Ishikawa (cell line): ENCODE results near the gene TSHZ3.

Experiments used
- CEBPB ChIP-seq: IDR thresholded peaks from 2 replicates; pipeline ENCODE4 v1.6.1; 2012
- CREB1 ChIP-seq: IDR thresholded peaks from 2 replicates; pipeline ENCODE4 v1.6.1; 2012; ENCODE audit warnings: low read depth
- EGR1 ChIP-seq: IDR thresholded peaks from 2 replicates; pipeline ENCODE4 v1.6.1; 2012
- EP300 ChIP-seq: IDR thresholded peaks from 2 replicates; pipeline ENCODE4 v1.6.1; 2012; ENCODE audit warnings: borderline replicate concordance
- FOXM1 ChIP-seq: IDR thresholded peaks from 2 replicates; pipeline ENCODE4 v1.6.1; 2012; ENCODE audit warnings: low read depth, borderline replicate concordance
- MAX ChIP-seq: IDR thresholded peaks from 2 replicates; pipeline ENCODE4 v1.6.1; 2012
- NFIC ChIP-seq: IDR thresholded peaks from 2 replicates; pipeline ENCODE4 v1.6.1; 2012
- RAD21 ChIP-seq: IDR thresholded peaks from 2 replicates; pipeline ENCODE4 v1.6.1; 2012; ENCODE audit warnings: low read depth
- REST ChIP-seq: IDR thresholded peaks from 2 replicates; pipeline ENCODE4 v1.6.1; 2012; ENCODE audit warnings: low read depth, mild to moderate bottlenecking
- TAF1 ChIP-seq: IDR thresholded peaks from 2 replicates; pipeline ENCODE4 v1.6.1; 2012; ENCODE audit warnings: low read depth, mild to moderate bottlenecking
- TCF12 ChIP-seq: IDR thresholded peaks from 2 replicates; pipeline ENCODE4 v1.6.1; 2012; ENCODE audit warnings: low read depth
- TEAD4 ChIP-seq: IDR thresholded peaks from 2 replicates; pipeline ENCODE4 v1.6.1; 2012
- USF1 ChIP-seq: IDR thresholded peaks from 2 replicates; pipeline ENCODE4 v1.6.1; 2012
- YY1 ChIP-seq: IDR thresholded peaks from 2 replicates; pipeline ENCODE4 v1.6.1; 2012; ENCODE audit warnings: low read depth
- ZBTB7A ChIP-seq: IDR thresholded peaks from 2 replicates; pipeline ENCODE4 v1.6.1; 2012; ENCODE audit warnings: low read depth

TSHZ3 gene

GRCh38 chr19:31252441-31252840 is 96.8 kb downstream of the TSHZ3 start:
- TF ChIP-seq REST: no peak
- TF ChIP-seq CREB1: no peak
- TF ChIP-seq TAF1: no peak
- no peak for TF ChIP-seq RAD21
- TF ChIP-seq EP300: no peak
- no peak for TF ChIP-seq NFIC
- TF ChIP-seq EGR1: no peak
- no peak for TF ChIP-seq TCF12
- no peak for TF ChIP-seq YY1
- no peak for TF ChIP-seq ZBTB7A
- TF ChIP-seq CEBPB: no peak
- no peak for TF ChIP-seq MAX
- no peak for TF ChIP-seq USF1
- TF ChIP-seq FOXM1: no peak
- TF ChIP-seq TEAD4: no peak

GRCh38 chr19:31249217-31249616 is 100.0 kb downstream of the TSHZ3 start:
- no peak for TF ChIP-seq EP300
- no peak for TF ChIP-seq USF1
- TF ChIP-seq NFIC: no peak

GRCh38 chr19:31235806-31236205 is 113.4 kb downstream of the TSHZ3 start:
- TF ChIP-seq TAF1: no peak
- no peak for TF ChIP-seq CREB1
- TF ChIP-seq CEBPB: no peak
- TF ChIP-seq ZBTB7A: no peak
- TF ChIP-seq USF1: no peak

- TF ChIP-seq TEAD4 (no peak), NFIC (no peak), MAX (no peak), EGR1 (no peak), EP300 (no peak), REST (no peak), USF1 (no peak), FOXM1 (no peak), YY1 (no peak), TCF12 (no peak), CREB1 (no peak), ZBTB7A (no peak), CEBPB (no peak), TAF1 (no peak), RAD21 (no peak)
These were observed 115.9 kb downstream of the TSHZ3 start for GRCh38 chr19:31233295-31233800.

- TF ChIP-seq EGR1 (no peak), TAF1 (no peak), EP300 (no peak), MAX (no peak), ZBTB7A (no peak), TEAD4 (no peak)
These were observed 116.4 kb downstream of the TSHZ3 start for GRCh38 chr19:31232871-31233270.

- TF ChIP-seq EP300 (no peak), REST (no peak), USF1 (no peak)
These were observed 117.1 kb downstream of the TSHZ3 start for GRCh38 chr19:31232180-31232579.
